ENCODE data around the gene TMEM236.

DNA sequence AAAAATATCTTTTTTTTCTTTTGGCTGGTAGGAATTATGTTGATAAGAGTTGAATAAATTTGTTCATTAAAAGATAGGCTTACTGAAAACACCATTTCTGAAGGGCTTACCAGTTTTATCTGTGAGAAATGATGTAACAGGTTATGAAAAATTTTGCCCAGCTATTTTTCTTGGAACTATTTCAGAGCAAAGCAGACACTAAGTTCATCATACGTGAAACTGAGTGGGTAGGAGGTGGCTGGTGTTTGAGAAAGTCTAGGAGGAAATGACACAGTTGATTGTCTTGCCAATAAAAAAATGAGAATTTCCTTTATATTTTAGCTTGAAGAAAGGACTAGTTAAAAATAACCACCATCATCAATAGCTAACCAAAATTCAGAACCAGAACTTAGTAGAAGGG lies 51.0 kb downstream of the TMEM236 start:
- TF ChIP-seq, protein P1, sequence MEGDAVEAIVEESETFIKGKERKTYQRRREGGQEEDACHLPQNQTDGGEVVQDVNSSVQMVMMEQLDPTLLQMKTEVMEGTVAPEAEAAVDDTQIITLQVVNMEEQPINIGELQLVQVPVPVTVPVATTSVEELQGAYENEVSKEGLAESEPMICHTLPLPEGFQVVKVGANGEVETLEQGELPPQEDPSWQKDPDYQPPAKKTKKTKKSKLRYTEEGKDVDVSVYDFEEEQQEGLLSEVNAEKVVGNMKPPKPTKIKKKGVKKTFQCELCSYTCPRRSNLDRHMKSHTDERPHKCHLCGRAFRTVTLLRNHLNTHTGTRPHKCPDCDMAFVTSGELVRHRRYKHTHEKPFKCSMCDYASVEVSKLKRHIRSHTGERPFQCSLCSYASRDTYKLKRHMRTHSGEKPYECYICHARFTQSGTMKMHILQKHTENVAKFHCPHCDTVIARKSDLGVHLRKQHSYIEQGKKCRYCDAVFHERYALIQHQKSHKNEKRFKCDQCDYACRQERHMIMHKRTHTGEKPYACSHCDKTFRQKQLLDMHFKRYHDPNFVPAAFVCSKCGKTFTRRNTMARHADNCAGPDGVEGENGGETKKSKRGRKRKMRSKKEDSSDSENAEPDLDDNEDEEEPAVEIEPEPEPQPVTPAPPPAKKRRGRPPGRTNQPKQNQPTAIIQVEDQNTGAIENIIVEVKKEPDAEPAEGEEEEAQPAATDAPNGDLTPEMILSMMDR (IDR thresholded peaks at IDR 0.05; ENCODE audit: insufficient read depth, low read length, poor library complexity, severe bottlenecking) = no peak
- no peak for TF ChIP-seq EZH2phosphoT487 (conservative IDR thresholded peaks at IDR 0.05; ENCODE audit: low read length)
